CD8-positive, alpha-beta memory T cell (primary cell): ENCODE results near the gene SLC4A1AP. TPM values are rescaled to one million over a fixed set of nuclear protein-coding genes. Genes with fewer than 3 reads are reported as not detected.

Experiments used
- CTCF ChIA-PET: fragments of 350-600 bp; sonication (Branson Sonifier 250); formaldehyde crosslinking; loops from one replicate; lab custom pipeline; 2021; ENCODE audit warnings: antibody characterized with exemption; lab: Charles Lee
- POLR2A ChIA-PET: fragments of 350-600 bp; sonication (Branson Sonifier 250); formaldehyde crosslinking; loops from one replicate; lab custom pipeline; 2021; ENCODE audit warnings: antibody characterized with exemption; lab: Charles Lee
- DNase-seq, 5 donors: peaks; one replicate each; pipeline versions ENCODE4 v3.0.0 to v3.0.0-alpha.2; 2020 to 2022; ENCODE audit warnings: mixed read lengths in 1 of 5
- H3K27ac ChIP-seq: one replicate; pipeline ENCODE4 v1.7.0; 2013; ENCODE audit warnings: low read depth, mild to moderate bottlenecking, low read length, moderate library complexity
- H3K27me3 ChIP-seq: 2 replicates; pipeline ENCODE4 v1.7.0; 2013; ENCODE audit warnings: low read length, mild to moderate bottlenecking; ENCODE audit not compliant: insufficient read depth, poor library complexity, severe bottlenecking
- H3K36me3 ChIP-seq: 2 replicates; pipeline ENCODE4 v1.7.0; 2013; ENCODE audit warnings: mild to moderate bottlenecking, low read length, moderate library complexity; ENCODE audit not compliant: insufficient read depth
- H3K4me1 ChIP-seq: 2 replicates; pipeline ENCODE4 v1.7.0; 2013; ENCODE audit warnings: mild to moderate bottlenecking, low read length, moderate library complexity; ENCODE audit not compliant: insufficient read depth
- H3K4me3 ChIP-seq: 2 replicates; pipeline ENCODE4 v1.7.0; 2013; ENCODE audit warnings: mild to moderate bottlenecking, low read length
- H3K9me3 ChIP-seq: 2 replicates; pipeline ENCODE4 v1.7.0; 2013; ENCODE audit warnings: mild to moderate bottlenecking, low read length
- H3K27ac Mint-ChIP-seq, 8 donors: one replicate each; pipeline ENCODE4 v1.8.0; 2020 to 2021; ENCODE audit warnings: mixed read lengths in 8 of 8, mild to moderate bottlenecking in 6 of 8, inconsistent platforms in 3 of 8, moderate library complexity in 3 of 8
- H3K27me3 Mint-ChIP-seq, 2 donors: one replicate each; pipeline ENCODE4 v1.8.0; 2020 to 2021; ENCODE audit warnings: mixed read lengths in 2 of 2, mild to moderate bottlenecking in 1 of 2, moderate library complexity in 1 of 2
- H3K36me3 Mint-ChIP-seq, 3 donors: one replicate each; pipeline ENCODE4 v1.8.0; 2020 to 2021; ENCODE audit warnings: mixed read lengths in 3 of 3, inconsistent platforms in 1 of 3, mild to moderate bottlenecking in 1 of 3
- H3K4me1 Mint-ChIP-seq, 3 donors: one replicate each; pipeline ENCODE4 v1.8.0; 2020 to 2021; ENCODE audit warnings: mixed read lengths in 3 of 3, inconsistent platforms in 1 of 3, mild to moderate bottlenecking in 1 of 3
- H3K4me3 Mint-ChIP-seq, 7 donors: one replicate each; pipeline ENCODE4 v1.8.0; 2020 to 2021; ENCODE audit warnings: mixed read lengths in 7 of 7, mild to moderate bottlenecking in 6 of 7, moderate library complexity in 4 of 7, inconsistent platforms in 2 of 7
- H3K9me3 Mint-ChIP-seq, 5 donors: one replicate each; pipeline ENCODE4 v1.8.0; 2020 to 2022; ENCODE audit warnings: mixed read lengths in 5 of 5, mild to moderate bottlenecking in 3 of 5, moderate library complexity in 2 of 5, inconsistent platforms in 1 of 5
- polyA plus RNA-seq: library from polyadenylated mRNA; unstranded; fragments of 300-500 nt; fragmentation: Illumina TruSeq; gene quantifications from one replicate; pipeline ENCODE4 v1.2.3, GENCODE V29; 2021
- total RNA-seq, 2 experiments: library from RNA; stranded (reverse); gene quantifications; one replicate each; pipeline ENCODE4 v1.2.3, GENCODE V29; 2021

The SLC4A1AP gene
- total and polyA plus RNA-seq, 3 experiments from 2014 or later, result 28.6 to 29.6 (median 29.1) TPM

DNA sequence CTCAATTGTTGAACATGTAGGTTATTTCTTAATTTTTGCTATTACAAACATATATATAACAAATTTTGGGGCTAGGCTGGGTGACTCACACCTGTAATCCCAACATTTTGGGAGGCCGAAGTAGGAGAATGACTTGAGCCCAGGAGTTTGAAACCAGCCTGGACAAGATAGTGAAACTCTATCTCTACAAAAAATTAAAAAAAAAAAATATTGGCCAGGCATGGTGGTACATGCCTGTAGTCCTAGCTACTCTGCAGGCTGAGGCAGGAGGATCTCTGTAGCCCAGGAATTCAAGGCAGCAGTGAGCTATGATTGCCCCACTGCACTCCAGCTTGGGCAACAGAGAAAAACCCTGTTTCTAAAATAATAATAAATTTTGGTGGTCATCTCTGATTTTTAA lies 23.5 kb downstream of the SLC4A1AP start:
- H3K4me1 Mint-ChIP-seq, result peaks cover 26 to 31% (median 31%) of the 10 kb centered on the region in 3 donors
- ChIA-PET CTCF (no interaction called here), POLR2A (no interaction called here)
- H3K4me3 ChIP-seq, result no peak overlapping the region
- no peaks in the 10 kb centered on the region for H3K27me3 Mint-ChIP-seq
- no peaks in the 10 kb centered on the region for H3K9me3 ChIP-seq
- no peak for DNase-seq
- peaks cover 9 to 64% (median 9%) of the 10 kb centered on the region in 3 donors for H3K36me3 Mint-ChIP-seq
- H3K27me3 ChIP-seq, result no peaks in the 10 kb centered on the region
- peaks cover 21% of the 10 kb centered on the region for H3K36me3 ChIP-seq
- H3K9me3 Mint-ChIP-seq, result no peaks in the 10 kb centered on the region
- no peak overlapping the region for H3K4me3 Mint-ChIP-seq
- peaks cover 24% of the 10 kb centered on the region for H3K4me1 ChIP-seq
- H3K27ac ChIP-seq, result no peak overlapping the region
- H3K27ac Mint-ChIP-seq, result peak overlapping the region in 2 of 8 donors; percentile 46 to 63

- H3K27me3 ChIP-seq, result no peaks in the 10 kb centered on the region
- Mint-ChIP-seq H3K4me3 (no peak overlapping the region), H3K27ac (peak overlapping the region in 1 of 8 donors; percentile 94), H3K4me1 (peaks cover 16 to 19% (median 19%) of the 10 kb centered on the region in 3 donors), H3K27me3 (no peaks in the 10 kb centered on the region), H3K36me3 (peaks cover 9 to 65% (median 11%) of the 10 kb centered on the region in 3 donors), H3K9me3 (no peaks in the 10 kb centered on the region)
- peaks cover 17% of the 10 kb centered on the region for H3K4me1 ChIP-seq
- CTCF ChIA-PET, result interaction anchor here (1.3 kb wide), 1 partner anchor 14 kb away, joined by 5 read pairs; no protein-coding TSS in a partner anchor
- POLR2A ChIA-PET, result no interaction called here
- no peaks in the 10 kb centered on the region for H3K9me3 ChIP-seq
- no peak for DNase-seq
- H3K27ac ChIP-seq, result no peak overlapping the region
- peaks cover 16% of the 10 kb centered on the region for H3K36me3 ChIP-seq
- H3K4me3 ChIP-seq, result no peak overlapping the region
Observed at GRCh38 chr2:27689424-27689823, 25.7 kb downstream of the SLC4A1AP start.

DNA sequence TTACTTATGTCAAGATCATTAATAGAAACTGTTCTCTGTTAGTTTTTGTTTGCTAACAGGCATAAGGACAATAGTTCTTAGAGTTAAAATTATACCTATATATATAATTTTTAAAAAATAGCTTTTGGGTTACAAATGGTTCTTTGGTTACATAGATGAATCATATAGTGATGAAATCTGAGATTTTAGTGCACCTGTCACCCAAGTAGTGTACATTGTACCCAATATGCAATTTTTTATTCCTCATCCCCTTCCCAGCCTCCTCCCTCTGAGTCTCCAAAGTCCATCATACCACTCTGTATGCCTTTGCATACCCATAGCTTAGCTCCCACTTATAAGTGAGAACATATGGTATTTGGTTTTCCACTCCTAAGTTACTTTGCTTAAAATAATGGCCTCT lies 26.4 kb downstream of the SLC4A1AP start:
- no peak overlapping the region for H3K27ac ChIP-seq
- Mint-ChIP-seq H3K9me3 (no peaks in the 10 kb centered on the region), H3K4me1 (peaks cover 10 to 13% (median 13%) of the 10 kb centered on the region in 3 donors), H3K27me3 (no peaks in the 10 kb centered on the region), H3K36me3 (peaks cover 9 to 65% (median 11%) of the 10 kb centered on the region in 3 donors), H3K27ac (no peak overlapping the region), H3K4me3 (no peak overlapping the region)
- H3K27me3 ChIP-seq, result no peaks in the 10 kb centered on the region
- H3K36me3 ChIP-seq, result peaks cover 15% of the 10 kb centered on the region
- H3K9me3 ChIP-seq, result no peaks in the 10 kb centered on the region
- H3K4me1 ChIP-seq, result peaks cover 11% of the 10 kb centered on the region
- POLR2A ChIA-PET, result no interaction called here
- no peak overlapping the region for H3K4me3 ChIP-seq
- CTCF ChIA-PET, result interaction anchor here (1.3 kb wide), 1 partner anchor 14 kb away, joined by 5 read pairs; no protein-coding TSS in a partner anchor
- no peak for DNase-seq

DNA sequence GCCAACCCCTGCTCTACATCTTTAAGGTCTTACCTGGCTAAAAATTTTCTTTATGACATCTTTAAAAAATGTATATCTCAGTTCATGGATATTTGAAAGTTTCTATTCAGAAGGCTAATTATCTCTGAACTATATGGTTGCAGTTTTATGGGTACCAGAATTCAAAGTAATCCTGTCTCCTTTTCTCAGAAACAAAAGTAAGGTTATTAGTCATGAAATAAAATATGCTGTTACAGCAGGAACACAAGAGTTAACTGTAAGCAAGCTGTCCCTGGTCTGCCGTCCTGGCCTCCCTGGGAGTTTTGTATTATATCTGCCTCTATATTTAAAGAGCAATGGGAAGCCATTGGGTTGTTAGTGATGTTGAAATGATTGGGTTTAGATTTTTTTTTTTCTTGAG lies 34.0 kb downstream of the SLC4A1AP start:
- Mint-ChIP-seq H3K27me3 (no peaks in the 10 kb centered on the region), H3K4me3 (no peak overlapping the region), H3K27ac (peak overlapping the region in 1 of 8 donors; percentile 15), H3K4me1 (no peaks in the 10 kb centered on the region), H3K9me3 (no peaks in the 10 kb centered on the region), H3K36me3 (peaks cover 11 to 41% (median 15%) of the 10 kb centered on the region in 3 donors)
- no peak overlapping the region for H3K27ac ChIP-seq
- no peak overlapping the region for H3K4me3 ChIP-seq
- POLR2A ChIA-PET, result no interaction called here
- peaks cover 8% of the 10 kb centered on the region for H3K36me3 ChIP-seq
- no peaks in the 10 kb centered on the region for H3K4me1 ChIP-seq
- no peaks in the 10 kb centered on the region for H3K9me3 ChIP-seq
- CTCF ChIA-PET, result interaction anchor here (0.8 to 3.0 kb wide), 2 partner anchors 14 to 966 kb away, joined by 3 to 11 read pairs; no protein-coding TSS in a partner anchor
- no peak for DNase-seq
- no peaks in the 10 kb centered on the region for H3K27me3 ChIP-seq

DNA sequence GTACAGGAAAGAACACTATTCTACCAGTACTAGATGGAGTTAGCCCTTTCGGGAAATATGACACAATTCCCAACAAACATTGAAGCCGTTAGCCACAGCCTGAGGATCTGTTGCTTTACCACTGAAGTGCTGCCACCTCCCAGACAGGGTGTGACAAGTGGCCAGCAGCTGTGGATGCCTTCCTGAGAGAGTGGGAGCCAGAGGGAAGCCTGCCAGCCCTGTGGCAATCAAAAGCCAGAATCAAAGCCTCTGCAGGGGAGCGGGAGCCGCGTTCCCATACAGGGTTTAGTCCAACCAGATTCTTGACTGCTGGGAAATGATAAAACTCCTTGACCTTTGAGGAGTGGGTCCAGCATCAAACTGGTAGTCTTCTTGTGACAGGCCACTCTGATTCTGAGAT lies 38.0 kb downstream of the SLC4A1AP start:
- Histone ChIP-seq H3K27ac (no peak overlapping the region), H3K9me3 (no peaks in the 10 kb centered on the region), H3K27me3 (no peaks in the 10 kb centered on the region), H3K36me3 (no peaks in the 10 kb centered on the region), H3K4me3 (no peak overlapping the region), H3K4me1 (peaks cover 6% of the 10 kb centered on the region)
- Mint-ChIP-seq H3K9me3 (no peaks in the 10 kb centered on the region), H3K4me3 (no peak overlapping the region), H3K4me1 (peaks cover 4 to 6% (median 4%) of the 10 kb centered on the region in 3 donors), H3K36me3 (peaks cover 5 to 12% (median 6%) of the 10 kb centered on the region in 3 donors), H3K27ac (no peak overlapping the region), H3K27me3 (no peaks in the 10 kb centered on the region)
- no peak for DNase-seq
- CTCF ChIA-PET, result no interaction called here
- POLR2A ChIA-PET, result no interaction called here

- CTCF ChIA-PET, result no interaction called here
Observed at GRCh38 chr2:27702302-27702701, 38.6 kb downstream of the SLC4A1AP start.

GRCh38 chr2:27703638-27704341 lies 40.1 kb downstream of the SLC4A1AP start:
- Mint-ChIP-seq H3K4me1 (peaks cover 4 to 6% (median 4%) of the 10 kb centered on the region in 3 donors), H3K36me3 (peaks cover 0 to under 1% (median 0%) of the 10 kb centered on the region in 3 donors), H3K27ac (peak overlapping the region in 1 of 8 donors; percentile 24), H3K27me3 (no peaks in the 10 kb centered on the region), H3K9me3 (no peaks in the 10 kb centered on the region), H3K4me3 (no peak overlapping the region)
- Histone ChIP-seq H3K4me3 (no peak overlapping the region), H3K9me3 (no peaks in the 10 kb centered on the region), H3K27ac (no peak overlapping the region), H3K27me3 (no peaks in the 10 kb centered on the region), H3K36me3 (no peaks in the 10 kb centered on the region), H3K4me1 (peaks cover 6% of the 10 kb centered on the region)
- peak; percentile 67 to 86 (median 72) for DNase-seq
- ChIA-PET POLR2A (interaction anchor here (0.7 kb wide), 1 partner anchor 749 kb away, joined by 3 read pairs; no protein-coding TSS in a partner anchor), CTCF (interaction anchor here (0.6 to 2.0 kb wide), 22 partner anchors 9 to 750 kb away, joined by 3 to 16 read pairs (median 3); no protein-coding TSS in a partner anchor)

More at GRCh38 chr2:27702302-27702701, 38.6 kb downstream of the SLC4A1AP start:
- Mint-ChIP-seq H3K27me3 (no peaks in the 10 kb centered on the region), H3K4me3 (no peak overlapping the region), H3K4me1 (peaks cover 4 to 6% (median 4%) of the 10 kb centered on the region in 3 donors), H3K27ac (peak overlapping the region in 2 of 8 donors; percentile 26 to 70), H3K9me3 (no peaks in the 10 kb centered on the region), H3K36me3 (peaks cover 4 to 10% (median 6%) of the 10 kb centered on the region in 3 donors)
- no peak for DNase-seq
- H3K27ac ChIP-seq, result no peak overlapping the region
- H3K4me3 ChIP-seq, result no peak overlapping the region
- no peaks in the 10 kb centered on the region for H3K9me3 ChIP-seq
- H3K36me3 ChIP-seq, result no peaks in the 10 kb centered on the region
- H3K27me3 ChIP-seq, result no peaks in the 10 kb centered on the region
- H3K4me1 ChIP-seq, result peaks cover 6% of the 10 kb centered on the region
- POLR2A ChIA-PET, result no interaction called here

GRCh38 chr2:27704342-27704876 lies 40.7 kb downstream of the SLC4A1AP start:
- ChIA-PET CTCF (interaction anchor here (0.8 to 2.0 kb wide), 21 partner anchors 8 to 749 kb away, joined by 3 to 16 read pairs (median 3); no protein-coding TSS in a partner anchor), POLR2A (no interaction called here)
- DNase-seq, result no peak
- Mint-ChIP-seq H3K27ac (no peak overlapping the region), H3K4me3 (no peak overlapping the region), H3K27me3 (no peaks in the 10 kb centered on the region), H3K4me1 (peaks cover 4 to 6% (median 4%) of the 10 kb centered on the region in 3 donors), H3K9me3 (no peaks in the 10 kb centered on the region), H3K36me3 (no peaks in the 10 kb centered on the region)
- Histone ChIP-seq H3K9me3 (no peaks in the 10 kb centered on the region), H3K4me3 (no peak overlapping the region), H3K27me3 (no peaks in the 10 kb centered on the region), H3K27ac (no peak overlapping the region), H3K36me3 (no peaks in the 10 kb centered on the region), H3K4me1 (peaks cover 6% of the 10 kb centered on the region)
